A549 (cell line): ENCODE data around the gene IGIP. TPM values are rescaled to one million over a fixed set of nuclear protein-coding genes. Genes with fewer than 3 reads are reported as not detected.
A peak's percentile ranks its signal among the peaks of the same experiment; 100 is the strongest.

ENCODE experiments used
- ATAC-seq, 2 experiments: fragments of 200-7000 bp in 1 of 2; fragments of >200 bp in 1 of 2; cut with Nextera tagmentation in 1 of 2; cut with Tn5 transposase in 1 of 2; 3 replicates each; pipeline versions ENCODE4 v1.8.0 to v1.9.1; 2018 to 2020; ENCODE audit warnings: mild to moderate bottlenecking in 1 of 2, moderate library complexity in 1 of 2
- CTCF ChIA-PET: fragments of 300-600 bp; sonication (Branson Sonifier 250); formaldehyde crosslinking; extraction: SDS; loops from one replicate; lab custom pipeline; 2021; ENCODE audit warnings: antibody characterized with exemption, inconsistent platforms; lab: Yijun Ruan, JAX
- POLR2A ChIA-PET: fragments of 350-600 bp; formaldehyde crosslinking; extraction: SDS; loops from one replicate; lab custom pipeline; 2021; ENCODE audit warnings: antibody characterized with exemption, inconsistent platforms; lab: Yijun Ruan, JAX
- DNase-seq, 2 experiments: peaks; one replicate each; pipeline versions ENCODE4 v3.0.0 to v3.0.0-alpha.2; 2011 to 2016; ENCODE audit warnings: low read depth in 1 of 2, low spot score in 1 of 2
- FAIRE-seq: peaks from 2 replicates; lab custom pipeline; 2011; peaks lifted over from hg19 to GRCh38; lab: Jason Lieb, UNC
- H3K27ac ChIP-seq, 2 experiments: fragments of >200 bp; sonication (Bioruptor Twin); formaldehyde crosslinking; 3 replicates each; pipeline ENCODE4 v1.5.1; 2016 to 2017
- H3K4me1 ChIP-seq: fragments of >200 bp; sonication (Bioruptor Twin); formaldehyde crosslinking; 3 replicates; pipeline ENCODE4 v1.6.1; 2016
- H3K4me2 ChIP-seq: fragments of >200 bp; sonication (Bioruptor Twin); formaldehyde crosslinking; 3 replicates; pipeline ENCODE4 v1.6.1; 2016
- H3K4me3 ChIP-seq: fragments of >200 bp; sonication (Bioruptor Twin); formaldehyde crosslinking; 3 replicates; pipeline ENCODE4 v1.5.1; 2016
- H3K9me3 ChIP-seq: fragments of >200 bp; sonication (Bioruptor Twin); formaldehyde crosslinking; 3 replicates; pipeline ENCODE4 v1.6.1; 2016
- CBX2 ChIP-seq: fragments of 200-600 bp; sonication (generic); IDR thresholded peaks from 2 replicates; pipeline ENCODE4 v1.6.1; 2016; ENCODE audit warnings: low read depth, mild to moderate bottlenecking, borderline replicate concordance
- CBX8 ChIP-seq: fragments of 200-600 bp; sonication (generic); IDR thresholded peaks from 2 replicates; pipeline ENCODE4 v1.6.1; 2016
- ESRRA ChIP-seq: fragments of 150-350 bp; IDR thresholded peaks from 2 replicates; pipeline ENCODE4 v1.6.1; 2014; ENCODE audit warnings: mild to moderate bottlenecking, low read length, borderline replicate concordance
- FOSL2 ChIP-seq, 2 experiments: fragments of 450-650 bp in 1 of 2; fragments of >200 bp in 1 of 2; sonication (Bioruptor Twin) in 1 of 2; formaldehyde crosslinking; IDR thresholded peaks; 2 replicates each; pipeline versions ENCODE4 v1.5.0 to v1.6.1; 2016 to 2020; ENCODE audit warnings: mild to moderate bottlenecking in 1 of 2, moderate library complexity in 1 of 2
- FOXS1 ChIP-seq: fragments of 250-450 bp; sonication (Bioruptor Pico); IDR thresholded peaks from 2 replicates; pipeline ENCODE4 v1.5.0; 2020; ENCODE audit warnings: mild to moderate bottlenecking, moderate library complexity
- HOXA7 ChIP-seq: fragments of 250-450 bp; sonication (Bioruptor Pico); IDR thresholded peaks from 2 replicates; pipeline ENCODE4 v1.5.0; 2020; ENCODE audit warnings: mild to moderate bottlenecking, moderate library complexity
- KDM5A ChIP-seq: fragments of 200-600 bp; sonication (generic); IDR thresholded peaks from 2 replicates; pipeline ENCODE4 v1.6.1; 2016; ENCODE audit warnings: antibody characterized with exemption, mild to moderate bottlenecking
- MAFK ChIP-seq: fragments of 450-650 bp; IDR thresholded peaks from 2 replicates; pipeline ENCODE4 v1.6.1; 2014; ENCODE audit not compliant: partially characterized antibody
- MAZ ChIP-seq: fragments of 150-350 bp; IDR thresholded peaks from 2 replicates; pipeline ENCODE4 v1.6.1; 2014; ENCODE audit warnings: antibody characterized with exemption, low read depth, low read length, borderline replicate concordance
- NFE2L2 ChIP-seq: fragments of 150-350 bp; conservative IDR thresholded peaks from 2 replicates; pipeline ENCODE4 v1.6.1; 2014; ENCODE audit warnings: low read length
- POLR2A ChIP-seq: IDR thresholded peaks from 2 replicates; pipeline ENCODE4 v1.6.1; 2012; ENCODE audit warnings: mild to moderate bottlenecking, low read length
- POLR2AphosphoS2 ChIP-seq: conservative IDR thresholded peaks from 2 replicates; pipeline ENCODE4 v1.6.1; 2012; ENCODE audit warnings: low read length, improper control_type of control experiment, inconsistent platforms
- RARB ChIP-seq: fragments of 250-450 bp; sonication (Bioruptor Pico); IDR thresholded peaks from 2 replicates; pipeline ENCODE4 v1.8.0; 2021; ENCODE audit warnings: mild to moderate bottlenecking, moderate library complexity
- RCOR1 ChIP-seq: fragments of 150-350 bp; IDR thresholded peaks from 2 replicates; pipeline ENCODE4 v1.6.1; 2014; ENCODE audit warnings: antibody characterized with exemption, low read length, low read depth
- SMC3 ChIP-seq: fragments of >200 bp; sonication (Bioruptor Twin); formaldehyde crosslinking; IDR thresholded peaks from 3 replicates; pipeline ENCODE4 v1.6.1; 2018; ENCODE audit warnings: inconsistent platforms
- ZC3H11A ChIP-seq: fragments of 450-650 bp; IDR thresholded peaks from 2 replicates; pipeline ENCODE4 v1.6.1; 2014; ENCODE audit warnings: antibody characterized with exemption, mild to moderate bottlenecking
- ZFP36 ChIP-seq: fragments of 450-650 bp; IDR thresholded peaks from 2 replicates; pipeline ENCODE4 v1.6.1; 2014; ENCODE audit warnings: borderline replicate concordance; ENCODE audit not compliant: partially characterized antibody
- WGBS: methylation state at CpG from one replicate; pipeline ENCODE4 v1.1.6; 2017; ENCODE audit errors: missing lambda C conversion rate; 5-methylcytosine and 5-hydroxymethylcytosine counted together
- polyA plus RNA-seq, 4 experiments: library from polyadenylated mRNA; depleted of rRNA in 3 of 4; stranded (reverse); fragments of >200 nt; fragmentation: RNase III in 1 of 4; extraction: RNeasy Plus Mini Kit Qiagen cat#74134 plus additional on column Dnase treatment in 1 of 4; gene quantifications; 2 replicates in 3 of 4; 3 replicates in 1 of 4; pipeline ENCODE4 v1.2.3, GENCODE V29; 2011 to 2017
- TF ChIP-seq, protein P1 (sequence below): fragments of >200 bp; sonication (Bioruptor Twin); formaldehyde crosslinking; IDR thresholded peaks from 3 replicates; pipeline ENCODE4 v1.6.1; 2016
- TF ChIP-seq, protein P2 (sequence below): IDR thresholded peaks from 2 replicates; pipeline ENCODE4 v1.6.1; 2012; ENCODE audit warnings: low read depth, borderline replicate concordance
- TF ChIP-seq, protein P3 (sequence below): IDR thresholded peaks from 2 replicates; pipeline ENCODE4 v1.6.1; 2012
- TF ChIP-seq, protein P4 (sequence below): fragments of 150-350 bp; IDR thresholded peaks from 2 replicates; pipeline ENCODE4 v1.6.1; 2014; ENCODE audit warnings: low read depth, mild to moderate bottlenecking, low read length
- TF ChIP-seq, protein P5 (sequence below): fragments of >200 bp; sonication (Bioruptor Twin); formaldehyde crosslinking; IDR thresholded peaks from 2 replicates; pipeline ENCODE4 v1.6.1; 2016

Gene IGIP
- polyA plus RNA-seq, 2 of the 4 experiments (the other 2 are of a cell fraction): 0.81 to 1.6 TPM

DNA sequence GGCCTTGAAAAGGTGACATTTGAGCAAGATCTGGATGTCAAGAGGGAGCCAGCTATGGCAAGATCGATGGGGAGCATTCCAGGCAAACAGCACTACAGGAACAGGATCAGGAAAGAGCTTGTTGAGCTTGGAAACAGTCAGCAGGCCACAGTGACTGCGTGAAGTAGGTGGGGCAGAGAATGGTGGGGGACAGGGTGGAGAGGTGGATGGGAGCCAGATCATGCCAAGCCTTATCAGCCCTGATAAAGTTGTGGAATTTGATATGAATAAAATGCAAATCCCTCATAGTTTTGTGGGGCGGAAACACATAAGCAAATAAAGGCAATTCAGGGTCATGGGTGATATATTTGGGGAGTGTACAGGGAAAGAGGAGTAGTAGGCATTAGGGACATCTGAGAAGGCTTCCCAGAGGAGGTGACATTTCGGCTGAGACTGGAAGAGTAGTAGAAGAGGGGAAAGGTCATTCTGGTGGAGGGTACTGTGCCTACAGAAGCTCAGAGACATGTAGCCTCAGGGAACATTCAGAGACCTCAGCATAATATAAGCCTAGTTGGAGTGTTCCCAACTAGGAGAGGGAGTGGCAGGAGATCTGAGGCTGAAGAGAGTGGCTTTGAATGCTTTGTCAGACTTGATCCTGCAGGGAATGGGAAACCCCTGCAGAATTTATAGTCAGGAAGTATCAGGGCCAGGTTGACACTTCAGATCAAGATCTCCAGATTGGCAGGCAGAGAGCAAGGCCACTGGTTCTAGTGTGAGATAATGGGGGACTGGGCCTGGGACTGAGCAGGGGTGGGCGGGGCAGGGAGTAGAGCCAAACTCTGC lies 39.6 kb downstream of the IGIP start:
- Histone ChIP-seq H3K4me1 (peaks cover 8% of the 10 kb centered on the region), H3K27ac (no peak overlapping the region), H3K4me2 (0 out of 3 replicates have a peak overlapping the region, but pooled peaks have one; percentile 38), H3K4me3 (no peak overlapping the region), H3K9me3 (no peaks in the 10 kb centered on the region)
- FAIRE-seq: no peak
- no peak; a peak in 1 of 6 replicates for ATAC-seq
- CTCF ChIA-PET: interaction anchor here (1.1 to 2.5 kb wide), 3 partner anchors 9 to 93 kb away, joined by 3 to 6 read pairs (median 5); partner anchors contain the start of gene CYSTM1
- DNase-seq: peak in 1 of 2 experiments; percentile 15
- POLR2A ChIA-PET: interaction anchor here (0.6 kb wide), 2 partner anchors 9 to 598 kb away, joined by 3 to 5 read pairs; no protein-coding TSS in a partner anchor
- TF ChIP-seq POLR2A: no peak
- TF ChIP-seq, protein P1, sequence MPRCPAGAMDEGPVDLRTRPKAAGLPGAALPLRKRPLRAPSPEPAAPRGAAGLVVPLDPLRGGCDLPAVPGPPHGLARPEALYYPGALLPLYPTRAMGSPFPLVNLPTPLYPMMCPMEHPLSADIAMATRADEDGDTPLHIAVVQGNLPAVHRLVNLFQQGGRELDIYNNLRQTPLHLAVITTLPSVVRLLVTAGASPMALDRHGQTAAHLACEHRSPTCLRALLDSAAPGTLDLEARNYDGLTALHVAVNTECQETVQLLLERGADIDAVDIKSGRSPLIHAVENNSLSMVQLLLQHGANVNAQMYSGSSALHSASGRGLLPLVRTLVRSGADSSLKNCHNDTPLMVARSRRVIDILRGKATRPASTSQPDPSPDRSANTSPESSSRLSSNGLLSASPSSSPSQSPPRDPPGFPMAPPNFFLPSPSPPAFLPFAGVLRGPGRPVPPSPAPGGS: no peak
- peak; percentile 47 for TF ChIP-seq ZFP36
- 44% methylated on average over 4 of the region's 5 CpGs for WGBS

DNA sequence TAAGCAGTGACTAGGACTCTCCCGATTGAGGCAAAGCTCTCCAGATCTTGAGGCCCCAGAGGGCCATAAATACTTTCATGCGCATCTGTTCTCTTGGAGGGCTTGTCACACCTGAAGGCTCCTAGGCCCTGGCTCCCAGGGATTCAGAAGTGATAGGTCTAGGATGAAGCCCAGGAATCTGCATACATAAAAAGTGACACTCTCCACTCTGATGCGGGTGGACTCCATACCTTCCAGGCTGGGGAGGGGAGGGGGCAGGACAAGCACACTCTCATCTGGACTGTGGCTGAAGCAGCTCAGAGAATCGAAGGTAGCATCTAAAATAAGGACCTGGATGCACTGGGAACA lies 40.2 kb downstream of the IGIP start:
- DNase-seq (no peak), ATAC-seq (no peak), FAIRE-seq (no peak)
- peaks cover 8% of the 10 kb centered on the region for H3K4me1 ChIP-seq
- TF ChIP-seq RARB (CRISPR knock-in tag) (no peak), KDM5A (no peak), POLR2A (no peak)
- TF ChIP-seq, protein P2, sequence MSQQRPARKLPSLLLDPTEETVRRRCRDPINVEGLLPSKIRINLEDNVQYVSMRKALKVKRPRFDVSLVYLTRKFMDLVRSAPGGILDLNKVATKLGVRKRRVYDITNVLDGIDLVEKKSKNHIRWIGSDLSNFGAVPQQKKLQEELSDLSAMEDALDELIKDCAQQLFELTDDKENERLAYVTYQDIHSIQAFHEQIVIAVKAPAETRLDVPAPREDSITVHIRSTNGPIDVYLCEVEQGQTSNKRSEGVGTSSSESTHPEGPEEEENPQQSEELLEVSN: no peak
- TF ChIP-seq, protein P3, sequence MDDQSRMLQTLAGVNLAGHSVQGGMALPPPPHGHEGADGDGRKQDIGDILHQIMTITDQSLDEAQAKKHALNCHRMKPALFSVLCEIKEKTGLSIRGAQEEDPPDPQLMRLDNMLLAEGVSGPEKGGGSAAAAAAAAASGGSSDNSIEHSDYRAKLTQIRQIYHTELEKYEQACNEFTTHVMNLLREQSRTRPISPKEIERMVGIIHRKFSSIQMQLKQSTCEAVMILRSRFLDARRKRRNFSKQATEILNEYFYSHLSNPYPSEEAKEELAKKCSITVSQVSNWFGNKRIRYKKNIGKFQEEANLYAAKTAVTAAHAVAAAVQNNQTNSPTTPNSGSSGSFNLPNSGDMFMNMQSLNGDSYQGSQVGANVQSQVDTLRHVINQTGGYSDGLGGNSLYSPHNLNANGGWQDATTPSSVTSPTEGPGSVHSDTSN: no peak
- no peak overlapping the region for H3K27ac ChIP-seq
- no peak overlapping the region for H3K4me2 ChIP-seq
- ChIA-PET POLR2A (interaction anchor here (0.6 kb wide), 1 partner anchor 598 kb away, joined by 5 read pairs; no protein-coding TSS in a partner anchor), CTCF (interaction anchor here (1.1 to 2.5 kb wide), 3 partner anchors 9 to 93 kb away, joined by 3 to 6 read pairs (median 5); partner anchors contain the start of gene CYSTM1)
- H3K4me3 ChIP-seq: no peak overlapping the region
- WGBS: 61% methylated on average over 3 of the region's 4 CpGs
- no peaks in the 10 kb centered on the region for H3K9me3 ChIP-seq

DNA sequence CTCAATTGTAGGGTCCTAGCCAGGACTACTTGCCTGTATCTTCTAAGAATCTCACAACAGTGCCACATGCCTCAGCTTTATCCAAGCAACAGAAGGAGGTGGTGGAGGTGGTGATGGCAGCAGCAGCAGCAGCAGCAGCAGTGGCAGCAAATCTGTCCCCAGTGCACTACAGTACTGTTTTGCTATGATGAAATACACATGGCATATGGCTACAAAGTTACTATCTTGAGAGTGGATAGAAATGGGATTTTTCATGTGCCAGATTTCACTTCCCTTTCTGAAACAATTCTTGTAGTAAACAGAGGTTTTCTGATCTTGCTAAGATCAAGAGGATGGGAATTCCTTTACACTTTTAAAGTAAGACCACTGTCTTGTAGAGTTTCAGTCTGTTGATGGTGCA lies 41.2 kb downstream of the IGIP start:
- Histone ChIP-seq H3K4me2 (no peak overlapping the region), H3K9me3 (no peaks in the 10 kb centered on the region), H3K27ac (no peak overlapping the region), H3K4me3 (no peak overlapping the region), H3K4me1 (peaks cover 8% of the 10 kb centered on the region)
- ChIA-PET POLR2A (no interaction called here), CTCF (interaction anchor here (1.1 to 1.5 kb wide), 2 partner anchors 8 to 94 kb away, joined by 3 to 5 read pairs; partner anchors contain the start of gene CYSTM1)
- FAIRE-seq: no peak
- no peak for DNase-seq
- no peak for TF ChIP-seq KDM5A
- TF ChIP-seq, protein P4, sequence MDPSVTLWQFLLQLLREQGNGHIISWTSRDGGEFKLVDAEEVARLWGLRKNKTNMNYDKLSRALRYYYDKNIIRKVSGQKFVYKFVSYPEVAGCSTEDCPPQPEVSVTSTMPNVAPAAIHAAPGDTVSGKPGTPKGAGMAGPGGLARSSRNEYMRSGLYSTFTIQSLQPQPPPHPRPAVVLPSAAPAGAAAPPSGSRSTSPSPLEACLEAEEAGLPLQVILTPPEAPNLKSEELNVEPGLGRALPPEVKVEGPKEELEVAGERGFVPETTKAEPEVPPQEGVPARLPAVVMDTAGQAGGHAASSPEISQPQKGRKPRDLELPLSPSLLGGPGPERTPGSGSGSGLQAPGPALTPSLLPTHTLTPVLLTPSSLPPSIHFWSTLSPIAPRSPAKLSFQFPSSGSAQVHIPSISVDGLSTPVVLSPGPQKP: no peak
- TF ChIP-seq POLR2AphosphoS2: no peak
- no peak for TF ChIP-seq FOSL2 (IDR thresholded peaks at IDR 0.05)
- TF ChIP-seq FOSL2 (CRISPR knock-in tag; IDR thresholded peaks at IDR 0.05): no peak
- no peak for TF ChIP-seq ZC3H11A
- no peak for TF ChIP-seq MAFK
- TF ChIP-seq NFE2L2: no peak
- no peak for TF ChIP-seq MAZ
- no peak for TF ChIP-seq SMC3
- no peak for TF ChIP-seq ESRRA
- TF ChIP-seq, protein P3: no peak
- no peak for TF ChIP-seq CBX8
- TF ChIP-seq RCOR1: no peak
- no peak for TF ChIP-seq FOXS1 (CRISPR knock-in tag)
- TF ChIP-seq HOXA7 (CRISPR knock-in tag): no peak
- TF ChIP-seq, protein P5, sequence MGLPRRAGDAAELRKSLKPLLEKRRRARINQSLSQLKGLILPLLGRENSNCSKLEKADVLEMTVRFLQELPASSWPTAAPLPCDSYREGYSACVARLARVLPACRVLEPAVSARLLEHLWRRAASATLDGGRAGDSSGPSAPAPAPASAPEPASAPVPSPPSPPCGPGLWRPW: no peak
- no peak for TF ChIP-seq CBX2
- ATAC-seq: no peak
